Fibroblast of skin of left biceps (primary cell): ENCODE measurements around the gene SPATA13.
"Not testable (repeated sequence)": the region's sequence is repeated elsewhere in the genome, so short reads cannot be mapped to it uniquely, and the experiment has no call there.

Experiments used
- DNase-seq, 2 experiments: peaks; one replicate each; pipeline ENCODE4 v3.0.0-alpha.2; 2013; ENCODE audit warnings: low read depth in 2 of 2

Gene SPATA13

GRCh38 chr13:24313439-24313838, 152.9 kb downstream of the SPATA13 start:
- no peak for DNase-seq

- not testable (repeated sequence) for DNase-seq
Measured at GRCh38 chr13:24317835-24318234, 157.3 kb downstream of the SPATA13 start.

DNA sequence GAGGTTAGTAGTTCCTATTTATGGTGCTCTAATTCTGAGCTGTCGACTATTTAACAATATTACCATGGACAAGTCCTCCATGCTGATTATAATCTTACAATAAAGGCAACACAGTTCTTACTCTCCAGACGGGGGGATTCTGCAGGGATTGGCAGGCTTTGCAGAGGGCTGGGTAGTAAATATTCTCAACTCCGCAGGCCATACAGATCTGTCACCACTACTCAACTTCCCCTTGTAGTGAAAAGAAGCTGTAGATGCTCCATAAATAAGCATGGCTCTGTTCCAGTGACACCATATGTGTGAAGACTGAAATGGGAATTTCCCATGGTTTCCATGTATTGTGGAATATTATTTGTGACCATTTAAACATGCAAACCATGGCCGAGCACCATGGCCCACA, 158.4 kb downstream of the SPATA13 start:
- not testable (repeated sequence) for DNase-seq

- DNase-seq: not testable (repeated sequence)
Measured at GRCh38 chr13:24319641-24320040, 159.1 kb downstream of the SPATA13 start.

DNA sequence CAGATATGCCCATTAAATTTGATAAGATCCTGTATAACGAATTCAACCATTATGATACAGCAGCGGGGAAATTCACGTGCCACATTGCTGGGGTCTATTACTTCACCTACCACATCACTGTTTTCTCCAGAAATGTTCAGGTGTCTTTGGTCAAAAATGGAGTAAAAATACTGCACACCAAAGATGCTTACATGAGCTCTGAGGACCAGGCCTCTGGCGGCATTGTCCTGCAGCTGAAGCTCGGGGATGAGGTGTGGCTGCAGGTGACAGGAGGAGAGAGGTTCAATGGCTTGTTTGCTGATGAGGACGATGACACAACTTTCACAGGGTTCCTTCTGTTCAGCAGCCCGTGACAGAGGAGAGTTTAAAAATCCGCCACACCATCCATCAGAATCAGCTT, 160.9 kb downstream of the SPATA13 start:
- not testable (repeated sequence) for DNase-seq

- DNase-seq: not testable (repeated sequence)
Measured at GRCh38 chr13:24322470-24322869, 161.9 kb downstream of the SPATA13 start.

DNA sequence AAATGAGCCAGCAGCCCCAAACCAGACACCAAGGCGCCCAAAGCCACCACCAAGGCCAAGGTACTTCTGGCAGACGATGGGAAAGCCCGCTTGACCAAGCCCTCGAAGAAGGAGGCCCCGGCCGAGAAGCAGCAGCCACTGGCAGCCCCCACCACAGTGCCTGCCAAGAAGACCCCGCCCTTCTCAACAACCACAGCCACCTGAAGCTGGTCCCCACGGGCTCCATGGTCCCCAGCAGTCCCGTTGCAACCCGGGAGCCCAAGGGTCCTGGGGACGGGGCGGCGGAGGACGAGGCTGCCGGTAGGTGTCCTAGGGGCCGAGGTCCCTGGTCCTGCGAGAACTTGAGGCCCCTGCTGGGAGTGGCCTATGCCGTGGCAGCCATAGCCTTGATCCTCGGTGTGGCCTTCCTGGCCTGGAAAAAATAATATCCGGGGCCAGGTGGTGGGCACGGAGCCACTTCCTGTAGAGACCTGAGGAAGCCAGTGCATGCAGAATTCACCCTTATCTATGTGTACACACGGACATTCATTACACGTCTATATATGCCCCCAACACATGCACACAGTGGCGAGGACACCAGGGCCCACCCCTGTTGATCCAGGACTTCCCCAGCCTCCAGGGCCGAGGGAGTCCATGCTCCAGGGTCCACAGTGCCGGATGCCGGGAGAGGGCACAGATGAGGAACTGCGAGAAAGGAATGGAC, 162.7 kb downstream of the SPATA13 start:
- DNase-seq: no peak

GRCh38 chr13:24323739-24324075, 163.2 kb downstream of the SPATA13 start:
- DNase-seq: no peak

DNA sequence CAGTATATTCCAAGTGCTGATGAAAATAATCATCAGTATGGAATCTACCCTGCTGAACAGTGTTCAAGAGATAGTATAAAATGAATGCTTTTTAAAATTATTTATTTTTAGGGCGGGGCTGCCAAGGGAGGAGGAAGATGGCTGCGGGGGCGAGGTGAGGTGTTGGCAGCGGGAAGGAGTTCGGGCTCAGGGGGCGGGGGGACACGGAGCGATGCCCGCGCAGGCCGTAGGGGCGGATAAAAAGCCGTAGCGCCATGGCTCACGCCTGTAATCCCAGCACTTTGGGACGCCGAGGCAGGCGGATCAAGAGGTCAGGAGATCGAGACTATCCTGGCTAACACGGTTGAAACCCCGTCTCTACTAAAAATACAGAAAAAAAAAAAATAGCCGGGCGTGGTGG, 167.1 kb downstream of the SPATA13 start:
- DNase-seq: not testable (repeated sequence)

- no peak for DNase-seq
Measured at GRCh38 chr13:24328145-24328544, 167.6 kb downstream of the SPATA13 start.

- no peak for DNase-seq
Measured at GRCh38 chr13:24338721-24339120, 178.2 kb downstream of the SPATA13 start.

DNA sequence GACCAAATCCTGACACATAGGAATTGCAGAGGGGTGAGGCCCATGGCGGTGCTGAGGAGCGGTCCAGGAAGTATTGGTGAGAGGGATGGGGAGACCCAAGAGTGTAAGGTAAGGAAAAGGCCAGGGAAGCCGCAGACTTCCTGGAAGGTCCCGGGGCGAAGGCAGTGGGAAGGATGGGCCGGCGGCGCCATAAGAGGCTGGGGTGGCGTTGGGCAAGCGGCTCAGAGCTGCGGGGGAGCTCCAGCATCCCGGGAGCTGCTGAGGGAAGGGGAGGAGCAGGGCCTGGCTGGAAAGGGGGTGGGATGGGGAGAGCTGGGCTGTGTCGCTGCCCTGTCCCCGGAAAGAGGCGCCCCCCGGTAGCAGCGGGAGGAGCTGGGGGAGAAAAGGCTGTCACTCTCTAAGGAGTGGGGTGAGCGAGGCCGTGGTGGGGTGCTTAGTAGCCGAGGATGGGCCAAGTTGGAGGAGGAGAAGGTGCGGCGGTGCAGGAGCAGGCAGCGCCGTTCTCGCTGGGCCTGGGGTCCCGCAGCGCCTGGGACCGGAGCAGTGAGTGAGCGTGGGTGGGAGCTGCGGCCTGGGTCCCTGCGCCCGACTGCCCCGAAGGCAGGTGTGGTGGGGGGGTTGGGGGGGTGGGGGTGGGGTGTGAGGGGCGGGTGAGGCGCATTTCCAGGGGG, 179.6 kb downstream of the SPATA13 start:
- DNase-seq: no peak

GRCh38 chr13:24340608-24340955, 180.1 kb downstream of the SPATA13 start:
- DNase-seq: no peak

DNA sequence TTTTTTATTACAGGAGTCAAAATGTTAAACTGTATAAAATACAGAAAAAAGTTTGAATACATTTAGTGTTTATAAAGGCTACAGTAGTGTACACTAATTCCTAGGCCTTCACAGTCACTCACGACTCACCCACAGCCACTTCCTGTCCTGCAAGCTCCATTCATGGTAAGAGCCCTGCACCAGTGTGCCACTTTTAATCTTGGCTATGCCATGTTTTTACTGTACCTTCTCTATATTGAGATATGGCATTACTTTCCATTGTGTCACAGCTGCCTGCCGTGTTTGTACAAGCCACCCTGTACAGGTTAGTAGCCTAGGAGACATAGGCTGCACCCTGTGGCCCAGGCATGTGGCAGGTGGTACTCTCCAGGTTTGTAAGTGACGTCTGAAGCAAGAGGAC, 180.9 kb downstream of the SPATA13 start:
- DNase-seq: peak in 1 of 2 experiments; percentile 1

- DNase-seq: no peak
Measured at GRCh38 chr13:24348385-24348784, 187.9 kb downstream of the SPATA13 start.

DNA sequence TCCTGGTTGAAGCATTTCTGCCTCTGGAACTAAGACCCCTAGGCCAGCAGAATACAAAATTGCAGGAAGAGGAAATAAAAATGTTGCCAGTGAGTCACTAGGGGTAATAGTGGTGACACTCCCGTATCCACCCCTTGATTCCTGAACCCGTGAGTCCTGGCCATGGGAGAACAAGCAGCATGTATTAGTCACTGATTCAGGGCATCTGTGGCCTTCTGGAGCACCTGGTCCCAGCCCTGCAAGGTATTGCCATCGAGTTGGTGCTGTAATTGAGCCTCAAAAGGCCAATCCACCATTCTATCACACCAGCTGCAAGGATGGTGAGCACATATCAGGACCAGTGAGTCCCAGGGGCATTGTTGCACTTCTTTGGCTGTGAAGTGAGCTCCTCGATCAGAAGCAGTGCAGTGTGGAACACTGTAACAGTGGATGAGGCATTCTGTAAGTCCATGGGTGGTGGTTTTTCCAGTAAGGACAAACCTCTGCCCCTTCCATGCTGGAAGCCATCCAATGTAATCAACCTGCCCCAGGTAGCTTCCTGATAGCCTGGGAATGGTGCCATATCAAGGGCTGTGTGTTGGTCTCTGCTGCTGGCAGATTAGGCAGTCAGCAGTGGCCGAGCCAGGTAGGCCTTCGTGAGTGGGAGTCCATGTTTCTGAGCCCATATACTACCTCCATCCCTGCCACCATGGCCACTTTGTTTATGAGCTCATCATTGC, 188.4 kb downstream of the SPATA13 start:
- no peak for DNase-seq

DNA sequence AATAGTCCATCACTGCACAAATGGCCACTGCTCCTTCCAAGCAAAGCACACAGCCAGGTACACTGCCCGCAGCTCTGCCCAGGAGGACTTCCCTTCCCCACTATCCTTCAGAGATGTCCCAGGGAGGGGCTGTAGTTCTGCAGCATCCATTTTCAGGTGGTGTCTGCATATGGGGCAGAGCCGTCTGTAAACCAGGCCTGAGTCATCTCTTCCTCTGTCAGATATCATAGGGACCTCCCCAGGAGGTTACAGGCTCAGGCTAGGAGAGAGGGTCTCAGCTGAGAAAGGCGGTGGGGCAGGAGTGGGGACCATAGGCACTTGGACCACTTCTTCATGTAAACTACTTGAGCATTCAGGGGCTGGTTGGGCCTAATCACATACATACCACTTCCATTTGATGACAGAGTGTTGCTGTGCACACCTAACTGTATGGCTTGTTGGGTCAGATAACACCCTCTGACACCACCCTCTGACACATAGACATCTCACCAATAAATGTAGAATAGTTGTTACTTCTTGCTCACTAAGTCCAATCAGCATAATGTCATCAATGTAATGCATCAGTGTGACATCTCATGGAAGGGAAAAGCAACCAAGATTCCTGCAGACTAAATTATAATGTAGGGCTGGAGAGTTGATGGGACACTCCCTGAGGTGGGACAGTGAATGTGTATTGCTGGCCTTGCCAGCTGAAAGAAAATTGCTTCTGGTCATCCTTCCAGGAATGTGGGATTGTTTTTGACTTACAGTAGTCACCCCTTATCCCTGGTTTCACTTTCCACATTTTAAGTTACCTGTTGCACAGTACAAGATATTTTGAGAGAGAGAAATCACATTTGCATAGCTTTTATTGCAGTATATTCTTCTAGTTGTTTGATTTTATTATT, 189.5 kb downstream of the SPATA13 start:
- not testable (repeated sequence) for DNase-seq

- DNase-seq: no peak
Measured at GRCh38 chr13:24351423-24351822, 190.9 kb downstream of the SPATA13 start.

DNA sequence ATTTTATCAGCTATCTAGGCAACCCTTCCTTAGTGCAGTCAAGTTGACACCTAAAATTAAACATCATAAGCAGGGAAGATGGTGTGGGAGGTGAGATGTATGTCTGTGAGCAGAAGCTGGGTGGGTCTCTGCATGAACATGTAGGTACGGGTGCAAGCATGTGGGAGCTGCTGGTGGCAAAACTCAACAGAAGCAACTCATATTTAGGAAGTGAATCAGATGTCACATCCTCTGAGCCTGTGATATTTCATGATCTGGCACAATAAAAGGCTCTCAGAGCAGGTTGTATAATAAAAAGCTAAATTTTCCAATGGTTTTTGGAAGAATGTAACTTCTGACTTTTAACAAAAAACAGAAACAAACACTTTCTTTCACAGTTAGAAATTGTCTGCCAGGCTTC, 193.2 kb downstream of the SPATA13 start:
- DNase-seq: no peak

GRCh38 chr13:24355103-24355502, 194.6 kb downstream of the SPATA13 start:
- DNase-seq: no peak

- DNase-seq: no peak
Measured at GRCh38 chr13:24356270-24356669, 195.8 kb downstream of the SPATA13 start.
